SU-DHL-6 (cell line): Measurements from ENCODE around the gene DDIT3.

Experiments used
- H2AFZ ChIP-seq: fragments of 200-600 bp; sonication (generic); 2 replicates; pipeline ENCODE4 v1.6.1; 2014; ENCODE audit warnings: low read depth, mild to moderate bottlenecking, moderate library complexity, mixed read lengths, antibody characterized with exemption, low read length; ENCODE audit not compliant: severe bottlenecking
- H3F3A ChIP-seq: fragments of 200-600 bp; shearing (Covaris generic); 2 replicates; pipeline ENCODE4 v1.6.0; 2016; ENCODE audit warnings: antibody characterized with exemption, mild to moderate bottlenecking; ENCODE audit not compliant: insufficient read depth
- H3K27ac ChIP-seq: fragments of 200-600 bp; sonication (generic); 2 replicates; pipeline ENCODE4 v1.5.1; 2016; ENCODE audit warnings: low read depth, mild to moderate bottlenecking, low read length, moderate library complexity, mixed read lengths
- H3K27me3 ChIP-seq: fragments of 200-600 bp; sonication (generic), shearing (Covaris generic); 2 replicates; pipeline ENCODE4 v1.6.0; 2014; ENCODE audit warnings: mild to moderate bottlenecking, low read length
- H3K36me3 ChIP-seq: fragments of 200-600 bp; sonication (generic); 2 replicates; pipeline ENCODE4 v1.6.1; 2014; ENCODE audit warnings: mild to moderate bottlenecking, low read length, mixed read lengths
- H3K4me2 ChIP-seq: fragments of 300-600, 200-600 bp; shearing (Covaris generic), sonication (generic); 2 replicates; pipeline ENCODE4 v1.6.0; 2014; ENCODE audit warnings: low read length, low read depth, mild to moderate bottlenecking; ENCODE audit not compliant: poor library complexity, severe bottlenecking
- H3K4me3 ChIP-seq: fragments of 200-600 bp; sonication (generic); 2 replicates; pipeline ENCODE4 v1.5.1; 2014; ENCODE audit warnings: antibody characterized with exemption, low read length, mild to moderate bottlenecking, mixed read lengths; ENCODE audit not compliant: insufficient read depth, poor library complexity, severe bottlenecking
- H3K79me2 ChIP-seq: fragments of 200-600 bp; sonication (generic); 2 replicates; pipeline ENCODE4 v1.6.1; 2014; ENCODE audit warnings: mild to moderate bottlenecking, low read length, moderate library complexity; ENCODE audit not compliant: insufficient read depth
- H3K9ac ChIP-seq: fragments of 200-600 bp; sonication (generic); 2 replicates; pipeline ENCODE4 v1.7.0; 2014; ENCODE audit warnings: mild to moderate bottlenecking, low read length
- H3K9me2 ChIP-seq: fragments of 200-600 bp; sonication (generic); replicated peaks from 2 replicates; pipeline ENCODE4 v1.6.1; 2014; ENCODE audit warnings: low read length; ENCODE audit not compliant: insufficient read depth
- H3K9me3 ChIP-seq: fragments of 200-600 bp; sonication (generic); 2 replicates; pipeline ENCODE4 v1.6.1; 2014; ENCODE audit warnings: low read length, mixed read lengths; ENCODE audit not compliant: insufficient read depth
- H4K20me1 ChIP-seq: fragments of 200-600 bp; sonication (generic); 2 replicates; pipeline ENCODE4 v1.6.1; 2014; ENCODE audit warnings: low read depth, mild to moderate bottlenecking, antibody characterized with exemption, low read length, moderate library complexity, mixed read lengths
- CTCF ChIP-seq: fragments of 200-600 bp; sonication (generic); IDR thresholded peaks from one replicate; pipeline ENCODE4 v1.5.1; 2017; ENCODE audit warnings: antibody characterized with exemption, mild to moderate bottlenecking, low read length, moderate library complexity; ENCODE audit not compliant: insufficient read depth, poor library complexity, severe bottlenecking
- EZH2phosphoT487 ChIP-seq: fragments of 200-600 bp; sonication (generic), shearing (Covaris generic); conservative IDR thresholded peaks from 2 replicates; pipeline ENCODE4 v1.6.1; 2018; ENCODE audit warnings: mild to moderate bottlenecking, antibody characterized with exemption, low read length, moderate library complexity, mixed read lengths

Gene DDIT3

GRCh38 chr12:57534991-57535543 is 14.8 kb upstream of the DDIT3 start:
- Histone ChIP-seq H3K9me3 (no peaks in the 10 kb centered on the region), H3F3A (0 out of 2 replicates have a peak, but pooled peaks cover 6% of the 10 kb centered on the region), H3K4me3 (no peak overlapping the region), H3K9ac (no peak overlapping the region), H3K79me2 (no peaks in the 10 kb centered on the region), H4K20me1 (no peaks in the 10 kb centered on the region), H3K27me3 (no peaks in the 10 kb centered on the region), H3K9me2 (no peaks in the 10 kb centered on the region), H3K27ac (no peak overlapping the region), H3K36me3 (no peaks in the 10 kb centered on the region), H2AFZ (no peak overlapping the region), H3K4me2 (no peak overlapping the region)
- TF ChIP-seq CTCF (no peak), EZH2phosphoT487 (no peak)

DNA sequence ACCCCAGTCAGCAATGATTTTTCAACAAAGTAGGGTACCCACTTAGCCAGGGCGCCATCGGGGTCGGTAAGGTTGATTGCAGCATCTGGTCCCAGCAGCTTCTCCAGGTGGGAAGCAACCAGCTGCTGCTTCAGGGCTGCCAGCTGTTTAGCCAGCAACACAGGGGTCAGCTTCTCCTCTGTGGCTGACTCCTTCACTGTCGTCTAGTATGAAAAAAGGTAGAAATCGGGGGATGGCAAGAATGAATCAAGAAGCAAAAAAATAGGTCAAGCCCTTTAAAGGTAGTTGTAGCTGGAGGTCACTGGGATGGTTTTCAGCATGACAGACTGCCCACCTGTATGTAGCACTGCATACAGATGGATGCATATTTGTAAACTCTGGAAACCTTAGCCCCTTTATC is 13.9 kb upstream of the DDIT3 start:
- no peaks in the 10 kb centered on the region for H3K79me2 ChIP-seq
- H3K9me2 ChIP-seq, result no peaks in the 10 kb centered on the region
- 0 out of 2 replicates have a peak, but pooled peaks cover 6% of the 10 kb centered on the region for H3F3A ChIP-seq
- no peaks in the 10 kb centered on the region for H3K36me3 ChIP-seq
- no peaks in the 10 kb centered on the region for H3K9me3 ChIP-seq
- H2AFZ ChIP-seq, result no peak overlapping the region
- H3K4me2 ChIP-seq, result no peak overlapping the region
- H3K9ac ChIP-seq, result no peak overlapping the region
- H3K27me3 ChIP-seq, result no peaks in the 10 kb centered on the region
- H4K20me1 ChIP-seq, result no peaks in the 10 kb centered on the region
- no peak overlapping the region for H3K27ac ChIP-seq
- H3K4me3 ChIP-seq, result no peak overlapping the region
- no peak for TF ChIP-seq EZH2phosphoT487
- no peak for TF ChIP-seq CTCF

DNA sequence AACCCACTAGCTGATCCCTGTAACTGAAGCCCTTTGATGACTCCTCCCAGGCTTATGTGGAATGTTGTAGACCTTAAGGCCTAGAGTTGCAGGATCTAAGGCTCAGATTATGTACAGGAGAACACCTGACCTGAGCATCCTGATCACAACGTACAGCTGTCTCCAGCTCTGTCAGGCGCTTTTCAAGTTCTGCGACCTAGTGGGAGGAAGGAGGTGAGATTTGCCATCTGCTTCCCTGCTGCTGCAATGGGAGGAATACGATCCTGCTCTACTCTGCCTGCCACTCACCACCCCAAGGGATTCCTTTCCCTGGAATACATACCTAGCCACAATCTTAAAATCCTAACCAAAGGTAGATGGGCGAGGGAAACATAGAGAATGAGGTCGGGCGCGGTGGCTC is 12.8 kb upstream of the DDIT3 start:
- no peaks in the 10 kb centered on the region for H3K79me2 ChIP-seq
- H3K9ac ChIP-seq, result no peak overlapping the region
- H2AFZ ChIP-seq, result no peak overlapping the region
- H4K20me1 ChIP-seq, result no peaks in the 10 kb centered on the region
- TF ChIP-seq CTCF (no peak), EZH2phosphoT487 (no peak)
- H3K9me3 ChIP-seq, result no peaks in the 10 kb centered on the region
- no peaks in the 10 kb centered on the region for H3K27me3 ChIP-seq
- no peaks in the 10 kb centered on the region; the same call in 1 of the 2 replicates for H3K36me3 ChIP-seq
- no peak overlapping the region for H3K4me2 ChIP-seq
- H3F3A ChIP-seq, result peaks cover 12% of the 10 kb centered on the region; the same call in 1 of the 2 replicates
- H3K4me3 ChIP-seq, result no peak overlapping the region
- H3K27ac ChIP-seq, result no peak overlapping the region
- no peaks in the 10 kb centered on the region for H3K9me2 ChIP-seq
